Vagina (tissue), 2 donors: Measurements from ENCODE around the gene CFP. TPM values are rescaled to one million over a fixed set of nuclear protein-coding genes. Genes with fewer than 3 reads are reported as not detected.

ENCODE experiments used
- DNase-seq, 2 donors: peaks; one replicate each; pipeline ENCODE4 v3.0.0-alpha.2; 2017; ENCODE audit errors: extremely low spot score in 2 of 2
- H3K27ac ChIP-seq: fragments of 200-600 bp; sonication (generic); one replicate; pipeline ENCODE4 v1.5.1; 2019
- H3K27me3 ChIP-seq: fragments of 200-600 bp; sonication (generic); one replicate; pipeline ENCODE4 v1.5.1; 2019
- H3K36me3 ChIP-seq, 2 donors: fragments of 200-600 bp; sonication (generic); one replicate each; pipeline ENCODE4 v1.5.1; 2017 to 2019
- H3K4me1 ChIP-seq: fragments of 200-600 bp; sonication (generic); one replicate; pipeline ENCODE4 v1.5.1; 2019
- H3K4me3 ChIP-seq, 2 donors: fragments of 200-600 bp; sonication (generic); 1 replicate in 1 of 2; 2 replicates in 1 of 2; pipeline ENCODE4 v1.5.1; 2016 to 2019
- H3K9me3 ChIP-seq: fragments of 200-600 bp; sonication (generic); one replicate; pipeline ENCODE4 v1.5.1; 2019
- POLR2A ChIP-seq, 2 donors: fragments of 450-650 bp; IDR thresholded peaks; one replicate each; pipeline ENCODE4 v1.6.1; 2017; ENCODE audit warnings: antibody characterized with exemption in 2 of 2, mild to moderate bottlenecking in 2 of 2, moderate library complexity in 2 of 2
- POLR2AphosphoS5 ChIP-seq, 2 donors: sonication (generic); formaldehyde crosslinking; IDR thresholded peaks; one replicate each; pipeline ENCODE4 v1.9.0; 2017; ENCODE audit warnings: antibody characterized with exemption in 2 of 2, mild to moderate bottlenecking in 2 of 2, low read depth in 1 of 2; ENCODE audit not compliant: insufficient read depth in 1 of 2
- intact Hi-C: fragments of 100-400 bp; cut with DNase I; formaldehyde crosslinking; loops from one replicate; pipeline ENCODE4 v1.15.1; 2023
- total RNA-seq: library from RNA; depleted of rRNA; stranded (reverse); fragments of >200 nt; gene quantifications from one replicate; pipeline ENCODE4 v1.2.3, GENCODE V29; 2016
- TF ChIP-seq, protein P1 (sequence below), 3 experiments: fragments of 450-650 bp in 2 of 3; fragments of 200-600 bp in 1 of 3; sonication (generic) in 1 of 3; IDR thresholded peaks; one replicate each; pipeline ENCODE4 v1.5.1; 2017 to 2019; ENCODE audit warnings: antibody characterized with exemption in 3 of 3, mild to moderate bottlenecking in 2 of 3, moderate library complexity in 2 of 3

The CFP gene
- total RNA-seq, 1 donor from 2014 or later: 0.74 TPM

- Histone ChIP-seq H3K4me1 (peaks cover 5% of the 10 kb centered on the region), H3K36me3 (no peaks in the 10 kb centered on the region), H3K4me3 (no peak overlapping the region), H3K9me3 (no peaks in the 10 kb centered on the region), H3K27me3 (no peaks in the 10 kb centered on the region), H3K27ac (no peak overlapping the region)
- peak in 1 of 2 donors; percentile 77 for DNase-seq
- intact Hi-C loops: no loop called here
- TF ChIP-seq POLR2A (IDR thresholded peaks at IDR 0.05): no peak
- TF ChIP-seq, protein P1, sequence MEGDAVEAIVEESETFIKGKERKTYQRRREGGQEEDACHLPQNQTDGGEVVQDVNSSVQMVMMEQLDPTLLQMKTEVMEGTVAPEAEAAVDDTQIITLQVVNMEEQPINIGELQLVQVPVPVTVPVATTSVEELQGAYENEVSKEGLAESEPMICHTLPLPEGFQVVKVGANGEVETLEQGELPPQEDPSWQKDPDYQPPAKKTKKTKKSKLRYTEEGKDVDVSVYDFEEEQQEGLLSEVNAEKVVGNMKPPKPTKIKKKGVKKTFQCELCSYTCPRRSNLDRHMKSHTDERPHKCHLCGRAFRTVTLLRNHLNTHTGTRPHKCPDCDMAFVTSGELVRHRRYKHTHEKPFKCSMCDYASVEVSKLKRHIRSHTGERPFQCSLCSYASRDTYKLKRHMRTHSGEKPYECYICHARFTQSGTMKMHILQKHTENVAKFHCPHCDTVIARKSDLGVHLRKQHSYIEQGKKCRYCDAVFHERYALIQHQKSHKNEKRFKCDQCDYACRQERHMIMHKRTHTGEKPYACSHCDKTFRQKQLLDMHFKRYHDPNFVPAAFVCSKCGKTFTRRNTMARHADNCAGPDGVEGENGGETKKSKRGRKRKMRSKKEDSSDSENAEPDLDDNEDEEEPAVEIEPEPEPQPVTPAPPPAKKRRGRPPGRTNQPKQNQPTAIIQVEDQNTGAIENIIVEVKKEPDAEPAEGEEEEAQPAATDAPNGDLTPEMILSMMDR (IDR thresholded peaks at IDR 0.05): no peak
- TF ChIP-seq POLR2AphosphoS5 (IDR thresholded peaks at IDR 0.05; ENCODE audit: insufficient read depth in 1 of 2, low read depth in 1 of 2): no peak
These were observed 51.8 kb downstream of the CFP start for GRCh38 chrX:47577901-47578300.

GRCh38 chrX:47577424-47577823 lies 52.3 kb downstream of the CFP start:
- DNase-seq: peak in 1 of 2 donors; percentile 77
- Histone ChIP-seq H3K36me3 (no peaks in the 10 kb centered on the region), H3K27me3 (no peaks in the 10 kb centered on the region), H3K4me1 (peaks cover 5% of the 10 kb centered on the region), H3K27ac (no peak overlapping the region), H3K9me3 (no peaks in the 10 kb centered on the region), H3K4me3 (no peak overlapping the region)
- intact Hi-C loops: no loop called here
- TF ChIP-seq POLR2A (IDR thresholded peaks at IDR 0.05): no peak
- no peak for TF ChIP-seq POLR2AphosphoS5 (IDR thresholded peaks at IDR 0.05; ENCODE audit: insufficient read depth in 1 of 2, low read depth in 1 of 2)
- TF ChIP-seq, protein P1 (IDR thresholded peaks at IDR 0.05): no peak

GRCh38 chrX:47576021-47576898 lies 53.5 kb downstream of the CFP start:
- intact Hi-C loops: no loop called here
- Histone ChIP-seq H3K4me1 (no peaks in the 10 kb centered on the region), H3K36me3 (no peaks in the 10 kb centered on the region), H3K27me3 (no peaks in the 10 kb centered on the region), H3K9me3 (no peaks in the 10 kb centered on the region), H3K27ac (no peak overlapping the region), H3K4me3 (no peak overlapping the region)
- TF ChIP-seq, protein P1 (IDR thresholded peaks at IDR 0.05): no peak
- TF ChIP-seq POLR2A (IDR thresholded peaks at IDR 0.05) (no peak), POLR2AphosphoS5 (IDR thresholded peaks at IDR 0.05; ENCODE audit: insufficient read depth in 1 of 2, low read depth in 1 of 2) (no peak)
- DNase-seq: peak in 1 of 2 donors; percentile 83

- H3K36me3 ChIP-seq: no peaks in the 10 kb centered on the region
- no peak for DNase-seq
- H3K27ac ChIP-seq: peak overlapping the region; percentile 51
- TF ChIP-seq POLR2AphosphoS5 (IDR thresholded peaks at IDR 0.05; ENCODE audit: insufficient read depth in 1 of 2, low read depth in 1 of 2) (no peak), POLR2A (IDR thresholded peaks at IDR 0.05) (no peak)
- TF ChIP-seq, protein P1 (IDR thresholded peaks at IDR 0.05): no peak
- H3K4me1 ChIP-seq: no peaks in the 10 kb centered on the region
- H3K9me3 ChIP-seq: no peaks in the 10 kb centered on the region
- H3K4me3 ChIP-seq: peak overlapping the region; percentile 20 to 27
- intact Hi-C loops: no loop called here
- no peaks in the 10 kb centered on the region for H3K27me3 ChIP-seq
These were observed 55.0 kb downstream of the CFP start for GRCh38 chrX:47574547-47575301.
